IMR-90 (cell line): ENCODE results near the gene CRIM1. TPM values are rescaled to one million over a fixed set of nuclear protein-coding genes. Genes with fewer than 3 reads are reported as not detected.

Experiments used
- ATAC-seq: fragments of 200-7000 bp; cut with Tn5 transposase; 2 replicates; pipeline ENCODE4 v1.9.1; 2020; ENCODE audit warnings: low read depth, mild to moderate bottlenecking, moderate library complexity
- BruUV-seq: library from RNA; stranded (reverse); fragments of 400-500 nt; replicated peaks from 2 replicates; lab custom pipeline; 2021; lab: Mats Ljungman, UMichigan
- CTCF ChIA-PET: fragments of 300-600 bp; formaldehyde crosslinking; extraction: SDS; loops from one replicate; lab custom pipeline; 2021; ENCODE audit warnings: antibody characterized with exemption; lab: Yijun Ruan, JAX
- POLR2A ChIA-PET: fragments of 300-600 bp; sonication (Branson Sonifier 250); formaldehyde crosslinking; loops from one replicate; lab custom pipeline; 2022; ENCODE audit warnings: antibody characterized with exemption; ENCODE audit not compliant: unreplicated experiment; lab: Charles Lee
- DNase-seq: peaks from one replicate; pipeline ENCODE4 v3.0.0; 2013
- H2AFZ ChIP-seq: replicated peaks from 2 replicates; pipeline ENCODE3; 2013; ENCODE audit warnings: low read length, mild to moderate bottlenecking; ENCODE audit not compliant: poor library complexity
- H2AK5ac ChIP-seq: 2 replicates; pipeline ENCODE4 v1.6.1; 2013; ENCODE audit warnings: low read depth, low read length, inconsistent platforms
- H2AK9ac ChIP-seq: replicated peaks from 2 replicates; pipeline ENCODE3; 2013; ENCODE audit warnings: mild to moderate bottlenecking, low read depth, low read length, moderate library complexity; ENCODE audit not compliant: poor library complexity
- H2BK120ac ChIP-seq: 2 replicates; pipeline ENCODE4 v1.6.1; 2013; ENCODE audit warnings: low read depth, low read length, inconsistent platforms
- H2BK15ac ChIP-seq: 3 replicates; pipeline ENCODE4 v1.6.1; 2013; ENCODE audit warnings: low read depth, low read length, inconsistent platforms
- H2BK20ac ChIP-seq: 2 replicates; pipeline ENCODE4 v1.6.1; 2013; ENCODE audit warnings: low read depth, mild to moderate bottlenecking, inconsistent platforms, low read length, moderate library complexity
- H2BK5ac ChIP-seq: 2 replicates; pipeline ENCODE4 v1.6.1; 2013; ENCODE audit warnings: mild to moderate bottlenecking, low read depth, low read length, inconsistent platforms; ENCODE audit not compliant: poor library complexity, severe bottlenecking
- H3K14ac ChIP-seq: replicated peaks from 2 replicates; pipeline ENCODE4 v1.6.1; 2013; ENCODE audit warnings: low read depth, low read length, inconsistent platforms
- H3K18ac ChIP-seq: 2 replicates; pipeline ENCODE4 v1.6.1; 2013; ENCODE audit warnings: low read depth, low read length, control low read depth
- H3K23ac ChIP-seq: 2 replicates; pipeline ENCODE4 v1.6.1; 2013; ENCODE audit warnings: low read depth, low read length, inconsistent platforms
- H3K27ac ChIP-seq: 2 replicates; pipeline ENCODE4 v1.5.1; 2013; ENCODE audit warnings: mild to moderate bottlenecking, control low read depth, low read length; ENCODE audit not compliant: insufficient read depth
- H3K27me3 ChIP-seq: 2 replicates; pipeline ENCODE4 v1.6.1; 2013; ENCODE audit warnings: low read length; ENCODE audit not compliant: control insufficient read depth, insufficient read depth
- H3K36me3 ChIP-seq: 2 replicates; pipeline ENCODE4 v1.6.1; 2013; ENCODE audit warnings: low read length, mixed read lengths; ENCODE audit not compliant: control insufficient read depth, insufficient read depth
- H3K4ac ChIP-seq: 2 replicates; pipeline ENCODE4 v1.6.1; 2013; ENCODE audit warnings: low read depth, low read length, inconsistent platforms
- H3K4me1 ChIP-seq: 2 replicates; pipeline ENCODE4 v1.6.1; 2013; ENCODE audit warnings: low read length, mixed read lengths; ENCODE audit not compliant: control insufficient read depth, insufficient read depth
- H3K4me2 ChIP-seq: 2 replicates; pipeline ENCODE4 v1.6.1; 2013; ENCODE audit warnings: low read depth, mild to moderate bottlenecking, control low read depth, low read length, moderate library complexity
- H3K4me3 ChIP-seq: 2 replicates; pipeline ENCODE4 v1.5.1; 2013; ENCODE audit warnings: low read depth, mild to moderate bottlenecking, control low read depth, low read length, moderate library complexity; ENCODE audit not compliant: insufficient read depth
- H3K56ac ChIP-seq: 2 replicates; pipeline ENCODE4 v1.6.1; 2013; ENCODE audit warnings: low read length, inconsistent platforms; ENCODE audit not compliant: insufficient read depth; ENCODE audit errors: extremely low read depth
- H3K79me1 ChIP-seq, 2 experiments: 2 replicates each; pipeline ENCODE4 v1.6.1; 2013; ENCODE audit warnings: low read length in 2 of 2, inconsistent platforms in 1 of 2, low read depth in 1 of 2
- H3K9ac ChIP-seq: 2 replicates; pipeline ENCODE4 v1.6.1; 2013; ENCODE audit warnings: low read depth, low read length, control low read depth
- H3K9me1 ChIP-seq: 2 replicates; pipeline ENCODE4 v1.6.1; 2013; ENCODE audit warnings: low read length, inconsistent platforms; ENCODE audit not compliant: insufficient read depth
- H3K9me3 ChIP-seq: 2 replicates; pipeline ENCODE4 v1.6.1; 2013; ENCODE audit warnings: low read length; ENCODE audit not compliant: control insufficient read depth, insufficient read depth
- H4K20me1 ChIP-seq: 2 replicates; pipeline ENCODE4 v1.6.1; 2013; ENCODE audit warnings: low read length, inconsistent platforms; ENCODE audit not compliant: insufficient read depth
- H4K5ac ChIP-seq: 2 replicates; pipeline ENCODE4 v1.6.1; 2013; ENCODE audit warnings: mild to moderate bottlenecking, low read depth, low read length, control low read depth
- H4K8ac ChIP-seq, 2 experiments: 2 replicates each; pipeline ENCODE4 v1.6.1; 2013; ENCODE audit warnings: low read depth in 2 of 2, low read length in 2 of 2, control low read depth in 1 of 2, inconsistent platforms in 1 of 2
- H4K91ac ChIP-seq: 2 replicates; pipeline ENCODE4 v1.6.1; 2013; ENCODE audit warnings: low read depth, low read length, inconsistent platforms; ENCODE audit not compliant: insufficient read depth
- BHLHE40 ChIP-seq: fragments of 150-350 bp; IDR thresholded peaks from 2 replicates; pipeline ENCODE4 v1.6.1; 2016; ENCODE audit warnings: mild to moderate bottlenecking, low read depth, low read length
- MAFK ChIP-seq: IDR thresholded peaks from 2 replicates; pipeline ENCODE4 v1.6.1; 2012; ENCODE audit warnings: low read depth, low read length, improper control_type of control experiment
- MAZ ChIP-seq: IDR thresholded peaks from 2 replicates; pipeline ENCODE4 v1.6.1; 2012; ENCODE audit warnings: low read depth, mild to moderate bottlenecking, low read length, improper control_type of control experiment, moderate library complexity, borderline replicate concordance
- MXI1 ChIP-seq: IDR thresholded peaks from 2 replicates; pipeline ENCODE4 v1.6.1; 2012; ENCODE audit warnings: low read depth, mild to moderate bottlenecking, low read length, moderate library complexity, borderline replicate concordance
- WGBS, 2 experiments: methylation state at CpG; one replicate each; pipeline versions ENCODE4 v1.1.5 to v1.1.7; 2013; ENCODE audit warnings: missing lambda C conversion rate in 2 of 2; ENCODE audit not compliant: insufficient read length in 1 of 2; ENCODE audit errors: extremely low coverage in 2 of 2; 5-methylcytosine and 5-hydroxymethylcytosine counted together
- dilution Hi-C: fragments of 300-500 bp; cut with HindIII; formaldehyde crosslinking; loops from one replicate; pipeline ENCODE4 v1.14.3; 2018; ENCODE audit warnings: low sequenced_read_pairs; ENCODE audit not compliant: unreplicated experiment
- in situ Hi-C: fragments of 300-500 bp; cut with MboI; formaldehyde crosslinking; loops from 3 replicates; pipeline ENCODE4 v1.14.3; 2019; ENCODE audit warnings: low sequenced_read_pairs, inconsistent platforms, mixed read lengths
- intact Hi-C: fragments of 100-400 bp; cut with micrococcal nuclease; formaldehyde crosslinking; loops from 2 replicates; pipeline ENCODE4 v1.10.0; 2022
- polyA plus RNA-seq, 3 experiments: library from polyadenylated mRNA; depleted of rRNA; stranded (reverse); fragments of >200 nt; gene quantifications; 2 replicates each; pipeline ENCODE4 v1.2.3, GENCODE V29; 2012; ENCODE audit warnings: low replicate concordance in 1 of 3
- total RNA-seq: library from RNA; depleted of rRNA; stranded (reverse); fragments of >200 nt; gene quantifications from 2 replicates; pipeline ENCODE4 v1.2.3, GENCODE V29; 2012

Gene CRIM1
- total and polyA plus RNA-seq, 2 of the 4 experiments (the other 2 are of a cell fraction), result 285 to 490 TPM

- H2AK5ac ChIP-seq, result peak overlapping the region; percentile 32; the same call in 1 of the 2 replicates
- peak overlapping the region; percentile 52; the same call in 1 of the 2 replicates for H3K23ac ChIP-seq
- no peak overlapping the region for H2BK15ac ChIP-seq
- BruUV-seq, result no TSS peak
- H3K9ac ChIP-seq, result peak overlapping the region; percentile 95
- peak overlapping the region; percentile 33 for H3K4me2 ChIP-seq
- peak overlapping the region; percentile 90 for H2AK9ac ChIP-seq
- H3K27ac ChIP-seq, result peak overlapping the region; percentile 92
- H4K20me1 ChIP-seq, result peaks cover 62% of the 10 kb centered on the region
- DNase-seq, result peak; percentile 34
- ATAC-seq, result no peak
- ChIA-PET POLR2A (interaction anchor here (0.7 to 1.0 kb wide), 2 partner anchors 27 to 104 kb away, joined by 3 to 9 read pairs; no protein-coding TSS in a partner anchor), CTCF (no interaction called here)
- peak overlapping the region; percentile 44 for H2AFZ ChIP-seq
- peaks cover 13% of the 10 kb centered on the region for H3K9me1 ChIP-seq
- H3K4ac ChIP-seq, result peak overlapping the region; percentile 83
- no peaks in the 10 kb centered on the region for H3K9me3 ChIP-seq
- H3K79me1 ChIP-seq, result peaks cover 13 to 36% of the 10 kb centered on the region in 2 experiments
- H2BK120ac ChIP-seq, result no peak overlapping the region
- H2BK20ac ChIP-seq, result no peak overlapping the region
- peak overlapping the region; percentile 90 for H2BK5ac ChIP-seq
- peak overlapping the region; percentile 45; the same call in 1 of the 2 replicates for H3K56ac ChIP-seq
- in situ Hi-C loops, result no loop called here
- H3K27me3 ChIP-seq, result no peaks in the 10 kb centered on the region
- H3K18ac ChIP-seq, result peak overlapping the region; percentile 63
- dilution Hi-C loops, result no loop called here
- 1% methylated on average over 51 of the region's 74 CpGs; no CpG with 5 or more reads in 1 of the 2 experiments for WGBS, 2 experiments
- 0 out of 2 replicates have a peak overlapping the region, but pooled peaks have one; percentile 40 for H4K5ac ChIP-seq
- peaks cover 4% of the 10 kb centered on the region; the same call in 1 of the 2 replicates for H3K36me3 ChIP-seq
- H4K91ac ChIP-seq, result peak overlapping the region; percentile 22; the same call in 1 of the 2 replicates
- TF ChIP-seq MAFK (no peak), MXI1 (peak; percentile 89), BHLHE40 (peak; percentile 66), MAZ (no peak)
- intact Hi-C loops, result loop anchor here (5.0 kb wide), 1 partner anchor 96 kb away; no protein-coding TSS in a partner anchor
- peaks cover 16% of the 10 kb centered on the region for H3K4me1 ChIP-seq
- H3K4me3 ChIP-seq, result peak overlapping the region; percentile 70
- H3K14ac ChIP-seq, result peak overlapping the region; percentile 65; the same call in 1 of the 2 replicates
- peak overlapping the region in 1 of 2 experiments; percentile 41; a peak in 2 of 4 replicates for H4K8ac ChIP-seq
Observed at GRCh38 chr2:36356298-36356989, 866 bp downstream of the CRIM1 start.
